ENCODE data around the gene RHPN2.
A peak's percentile ranks its signal among the peaks of the same experiment; 100 is the strongest.

The RHPN2 gene

GRCh38 chr19:33064458-33064791 is 263 bp downstream of the RHPN2 start:
- H3K4me3 ChIP-seq (ENCODE audit: low read depth, low read length), result peak overlapping the region; percentile 46
- no peak for DNase-seq
- no peak overlapping the region for H3K27ac ChIP-seq
- H3K36me3 ChIP-seq (replicated peaks), result no peaks in the 10 kb centered on the region
- TF ChIP-seq CTCF (IDR thresholded peaks at IDR 0.05; ENCODE audit: low read depth, low read length, missing control alignments), result no peak
- H3K27me3 ChIP-seq (replicated peaks), result no peaks in the 10 kb centered on the region
- in situ Hi-C loops (cut with HindIII; ENCODE audit: low pct_ligation_motif_present, low sequenced_read_pairs), result no loop called here

GRCh38 chr19:33063753-33064457 is 783 bp downstream of the RHPN2 start:
- TF ChIP-seq CTCF (IDR thresholded peaks at IDR 0.05; ENCODE audit: low read depth, low read length, missing control alignments), result no peak
- DNase-seq, result no peak
- peak overlapping the region; percentile 46 for H3K4me3 ChIP-seq (ENCODE audit: low read depth, low read length)
- H3K27ac ChIP-seq, result no peak overlapping the region
- no peaks in the 10 kb centered on the region for H3K27me3 ChIP-seq (replicated peaks)
- in situ Hi-C loops (cut with HindIII; ENCODE audit: low pct_ligation_motif_present, low sequenced_read_pairs), result no loop called here
- H3K36me3 ChIP-seq (replicated peaks), result no peaks in the 10 kb centered on the region

- H3K36me3 ChIP-seq (replicated peaks), result no peaks in the 10 kb centered on the region
- no peak overlapping the region for H3K4me3 ChIP-seq (ENCODE audit: low read depth, low read length)
- DNase-seq, result no peak
- no peak overlapping the region for H3K27ac ChIP-seq
- TF ChIP-seq CTCF (IDR thresholded peaks at IDR 0.05; ENCODE audit: low read depth, low read length, missing control alignments), result no peak
- in situ Hi-C loops (cut with HindIII; ENCODE audit: low pct_ligation_motif_present, low sequenced_read_pairs), result no loop called here
- no peaks in the 10 kb centered on the region for H3K27me3 ChIP-seq (replicated peaks)
Observed at GRCh38 chr19:33063356-33063752, 1.3 kb downstream of the RHPN2 start.

- Histone ChIP-seq H3K36me3 (replicated peaks) (no peaks in the 10 kb centered on the region), H3K27me3 (replicated peaks) (no peaks in the 10 kb centered on the region), H3K27ac (no peak overlapping the region), H3K4me3 (ENCODE audit: low read depth, low read length) (no peak overlapping the region)
- in situ Hi-C loops (cut with HindIII; ENCODE audit: low pct_ligation_motif_present, low sequenced_read_pairs), result no loop called here
- no peak for TF ChIP-seq CTCF (IDR thresholded peaks at IDR 0.05; ENCODE audit: low read depth, low read length, missing control alignments)
- DNase-seq, result no peak
Observed at GRCh38 chr19:33062902-33063301, 1.8 kb downstream of the RHPN2 start.

GRCh38 chr19:33060586-33060985 is 4.1 kb downstream of the RHPN2 start:
- no peak for DNase-seq
- H3K4me3 ChIP-seq (ENCODE audit: low read depth, low read length), result no peak overlapping the region
- TF ChIP-seq CTCF (IDR thresholded peaks at IDR 0.05; ENCODE audit: low read depth, low read length, missing control alignments), result no peak
- H3K27ac ChIP-seq, result no peak overlapping the region
- H3K36me3 ChIP-seq (replicated peaks), result no peaks in the 10 kb centered on the region
- in situ Hi-C loops (cut with HindIII; ENCODE audit: low pct_ligation_motif_present, low sequenced_read_pairs), result no loop called here
- H3K27me3 ChIP-seq (replicated peaks), result no peaks in the 10 kb centered on the region

- no peaks in the 10 kb centered on the region for H3K27me3 ChIP-seq (replicated peaks)
- peak; percentile 8 for DNase-seq
- in situ Hi-C loops (cut with HindIII; ENCODE audit: low pct_ligation_motif_present, low sequenced_read_pairs), result no loop called here
- H3K36me3 ChIP-seq (replicated peaks), result no peaks in the 10 kb centered on the region
- TF ChIP-seq CTCF (IDR thresholded peaks at IDR 0.05; ENCODE audit: low read depth, low read length, missing control alignments), result no peak
- no peak overlapping the region for H3K27ac ChIP-seq
- no peak overlapping the region for H3K4me3 ChIP-seq (ENCODE audit: low read depth, low read length)
Observed at GRCh38 chr19:33055718-33056117, 9.0 kb downstream of the RHPN2 start.

Data from brain microvascular endothelial cell (primary cell).